DOHH2 (cell line): ENCODE results near the gene PNPO.

Experiments
- H3F3A ChIP-seq: fragments of 200-600 bp; sonication (generic), shearing (Covaris generic); 2 replicates; pipeline ENCODE4 v1.6.0; 2016; ENCODE audit warnings: antibody characterized with exemption, mild to moderate bottlenecking; ENCODE audit not compliant: control insufficient read depth, insufficient read depth
- H3K27ac ChIP-seq: fragments of 200-600 bp; sonication (generic); 2 replicates; pipeline ENCODE4 v1.5.1; 2014; ENCODE audit warnings: low read depth, mild to moderate bottlenecking, low read length, moderate library complexity
- H3K27me3 ChIP-seq: fragments of 200-600 bp; sonication (generic); 2 replicates; pipeline ENCODE4 v1.6.1; 2014; ENCODE audit warnings: mild to moderate bottlenecking, low read length, mixed read lengths; ENCODE audit not compliant: control insufficient read depth
- H3K36me3 ChIP-seq: fragments of 200-600 bp; sonication (generic); 2 replicates; pipeline ENCODE4 v1.6.1; 2014; ENCODE audit warnings: mild to moderate bottlenecking, low read length, moderate library complexity, mixed read lengths; ENCODE audit not compliant: control insufficient read depth
- H3K4me1 ChIP-seq: fragments of 200-600 bp; sonication (generic); 2 replicates; pipeline ENCODE4 v1.6.1; 2014; ENCODE audit warnings: mild to moderate bottlenecking, low read length, mixed read lengths; ENCODE audit not compliant: control insufficient read depth
- H3K4me2 ChIP-seq: fragments of 200-600 bp; sonication (generic); 2 replicates; pipeline ENCODE4 v1.6.0; 2014; ENCODE audit warnings: mild to moderate bottlenecking, low read length, moderate library complexity
- H3K4me3 ChIP-seq: fragments of 200-600 bp; sonication (generic); 2 replicates; pipeline ENCODE4 v1.5.1; 2014; ENCODE audit warnings: mild to moderate bottlenecking, low read length, mixed read lengths
- H3K79me2 ChIP-seq: fragments of 200-600 bp; sonication (generic); 2 replicates; pipeline ENCODE4 v1.6.1; 2014; ENCODE audit warnings: mild to moderate bottlenecking, low read length, mixed read lengths; ENCODE audit not compliant: control insufficient read depth
- H3K9me2 ChIP-seq: fragments of 200-600 bp; sonication (generic); replicated peaks from 2 replicates; pipeline ENCODE4 v1.6.1; 2014; ENCODE audit warnings: mild to moderate bottlenecking, low read length, mixed read lengths; ENCODE audit not compliant: control insufficient read depth
- H3K9me3 ChIP-seq: fragments of 200-600 bp; sonication (generic); 2 replicates; pipeline ENCODE4 v1.6.1; 2014; ENCODE audit warnings: antibody characterized with exemption, low read length, mixed read lengths; ENCODE audit not compliant: control insufficient read depth, insufficient read depth
- H4K20me1 ChIP-seq: fragments of 200-600 bp; sonication (generic); 2 replicates; pipeline ENCODE4 v1.6.0; 2014; ENCODE audit warnings: low read depth, mild to moderate bottlenecking, antibody characterized with exemption, low read length, moderate library complexity; ENCODE audit not compliant: control insufficient read depth, insufficient read depth
- EZH2phosphoT487 ChIP-seq: fragments of 200-600 bp; sonication (generic); IDR thresholded peaks from 2 replicates; pipeline ENCODE4 v1.6.1; 2017; ENCODE audit warnings: borderline replicate concordance, mild to moderate bottlenecking, antibody characterized with exemption, low read length, moderate library complexity, mixed read lengths
- TF ChIP-seq, protein P1 (sequence below): fragments of 200-600 bp; sonication (generic); IDR thresholded peaks from one replicate; pipeline ENCODE4 v1.5.1; 2014; ENCODE audit warnings: antibody characterized with exemption, mild to moderate bottlenecking, low read depth, low read length; ENCODE audit not compliant: poor library complexity, severe bottlenecking

The PNPO gene

DNA sequence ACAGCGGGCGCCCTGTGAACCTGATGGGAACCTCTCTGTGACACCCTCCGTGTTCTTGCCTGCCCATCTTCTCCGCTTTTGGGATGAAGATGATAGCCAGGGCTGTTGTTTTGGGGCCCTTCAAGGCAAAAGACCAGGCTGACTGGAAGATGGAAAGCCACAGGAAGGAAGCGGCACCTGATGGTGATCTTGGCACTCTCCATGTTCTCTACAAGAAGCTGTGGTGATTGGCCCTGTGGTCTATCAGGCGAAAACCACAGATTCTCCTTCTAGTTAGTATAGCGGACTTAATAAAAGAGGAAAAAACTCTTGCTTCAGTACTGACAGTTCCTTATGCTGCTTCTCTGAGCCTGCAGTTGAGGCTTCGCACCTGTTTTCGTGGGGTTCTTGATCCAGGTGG is 40.1 kb downstream of the PNPO start:
- Histone ChIP-seq H3K79me2 (no peaks in the 10 kb centered on the region), H3K4me3 (no peak overlapping the region), H3K27ac (no peak overlapping the region), H3K27me3 (no peaks in the 10 kb centered on the region), H3K36me3 (peaks cover 64% of the 10 kb centered on the region), H3F3A (no peaks in the 10 kb centered on the region), H3K4me1 (0 out of 2 replicates have a peak, but pooled peaks cover 2% of the 10 kb centered on the region), H3K4me2 (no peak overlapping the region), H4K20me1 (0 out of 2 replicates have a peak, but pooled peaks cover 4% of the 10 kb centered on the region), H3K9me2 (no peaks in the 10 kb centered on the region), H3K9me3 (no peaks in the 10 kb centered on the region)
- no peak for TF ChIP-seq EZH2phosphoT487
- TF ChIP-seq, protein P1, sequence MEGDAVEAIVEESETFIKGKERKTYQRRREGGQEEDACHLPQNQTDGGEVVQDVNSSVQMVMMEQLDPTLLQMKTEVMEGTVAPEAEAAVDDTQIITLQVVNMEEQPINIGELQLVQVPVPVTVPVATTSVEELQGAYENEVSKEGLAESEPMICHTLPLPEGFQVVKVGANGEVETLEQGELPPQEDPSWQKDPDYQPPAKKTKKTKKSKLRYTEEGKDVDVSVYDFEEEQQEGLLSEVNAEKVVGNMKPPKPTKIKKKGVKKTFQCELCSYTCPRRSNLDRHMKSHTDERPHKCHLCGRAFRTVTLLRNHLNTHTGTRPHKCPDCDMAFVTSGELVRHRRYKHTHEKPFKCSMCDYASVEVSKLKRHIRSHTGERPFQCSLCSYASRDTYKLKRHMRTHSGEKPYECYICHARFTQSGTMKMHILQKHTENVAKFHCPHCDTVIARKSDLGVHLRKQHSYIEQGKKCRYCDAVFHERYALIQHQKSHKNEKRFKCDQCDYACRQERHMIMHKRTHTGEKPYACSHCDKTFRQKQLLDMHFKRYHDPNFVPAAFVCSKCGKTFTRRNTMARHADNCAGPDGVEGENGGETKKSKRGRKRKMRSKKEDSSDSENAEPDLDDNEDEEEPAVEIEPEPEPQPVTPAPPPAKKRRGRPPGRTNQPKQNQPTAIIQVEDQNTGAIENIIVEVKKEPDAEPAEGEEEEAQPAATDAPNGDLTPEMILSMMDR: no peak

DNA sequence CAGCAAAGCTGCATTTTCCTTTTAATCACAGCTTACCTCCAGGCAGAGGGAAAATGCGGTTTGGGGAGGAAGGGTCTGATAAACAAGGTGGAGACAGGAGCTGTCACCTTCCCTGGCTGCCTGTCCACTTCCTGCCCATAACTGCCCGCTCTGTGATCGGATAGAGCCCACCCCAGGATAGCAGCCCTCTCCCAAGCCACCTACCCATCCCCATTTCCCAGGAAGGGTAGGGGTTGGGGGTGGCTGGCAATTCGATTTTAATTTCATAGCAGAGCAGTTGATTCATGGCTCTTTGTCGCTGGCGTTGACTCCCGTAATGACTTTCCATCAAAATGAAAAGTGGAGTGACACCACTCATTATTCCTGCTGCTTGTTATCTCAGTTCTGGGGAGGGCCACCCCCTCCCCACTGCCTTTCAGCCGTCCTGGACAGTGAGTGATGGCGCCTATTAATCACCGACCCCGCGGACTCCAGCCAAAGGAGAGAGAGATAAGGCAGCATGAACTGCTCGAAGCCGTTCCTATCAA is 40.8 kb downstream of the PNPO start:
- Histone ChIP-seq H3K4me3 (no peak overlapping the region), H3K4me2 (no peak overlapping the region), H3K9me2 (no peaks in the 10 kb centered on the region), H3K79me2 (no peaks in the 10 kb centered on the region), H3K9me3 (no peaks in the 10 kb centered on the region), H3K27me3 (no peaks in the 10 kb centered on the region), H3F3A (no peaks in the 10 kb centered on the region), H3K27ac (no peak overlapping the region), H4K20me1 (0 out of 2 replicates have a peak, but pooled peaks cover 4% of the 10 kb centered on the region), H3K4me1 (0 out of 2 replicates have a peak, but pooled peaks cover 2% of the 10 kb centered on the region), H3K36me3 (peaks cover 59% of the 10 kb centered on the region)
- TF ChIP-seq, protein P1: no peak

DNA sequence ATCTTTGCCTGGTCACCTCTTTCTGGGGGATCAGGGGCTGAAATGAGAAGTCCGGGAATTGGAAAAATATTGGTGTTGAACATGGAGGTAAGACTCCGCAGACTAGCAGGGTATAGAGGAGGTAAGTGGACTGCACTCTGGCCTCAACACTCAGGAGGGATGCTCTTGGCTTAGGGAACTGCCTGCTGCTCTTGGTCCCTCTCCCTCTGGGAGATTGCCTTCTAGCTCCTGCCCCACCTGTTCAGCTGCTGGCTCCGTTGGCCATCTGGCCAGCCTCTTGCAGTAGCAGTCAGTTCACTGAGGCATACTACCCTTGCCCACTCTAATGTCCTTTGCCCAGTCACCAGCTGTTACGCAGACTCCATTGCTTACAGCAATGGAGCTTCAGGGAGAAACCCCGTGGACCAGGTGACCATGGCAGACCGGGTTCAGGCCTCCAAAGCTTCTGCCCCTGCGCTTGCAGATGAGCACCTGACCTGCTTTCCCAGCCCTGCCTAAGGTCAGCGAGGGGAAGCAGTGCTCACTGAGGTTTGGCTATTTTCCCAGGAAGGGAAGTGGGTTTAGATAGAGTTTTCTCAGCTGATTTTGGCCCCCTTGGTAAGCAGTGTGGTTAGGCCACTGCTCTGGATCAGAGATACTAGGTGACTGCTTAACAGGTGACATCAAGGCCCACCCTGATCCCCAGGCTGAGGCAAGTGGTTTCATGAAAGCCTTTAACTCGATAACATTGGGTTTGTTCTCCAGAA is 41.4 kb downstream of the PNPO start:
- Histone ChIP-seq H3K4me2 (no peak overlapping the region), H3K9me2 (no peaks in the 10 kb centered on the region), H4K20me1 (0 out of 2 replicates have a peak, but pooled peaks cover 4% of the 10 kb centered on the region), H3F3A (no peaks in the 10 kb centered on the region), H3K79me2 (no peaks in the 10 kb centered on the region), H3K36me3 (peaks cover 54% of the 10 kb centered on the region), H3K27me3 (no peaks in the 10 kb centered on the region), H3K4me1 (0 out of 2 replicates have a peak, but pooled peaks cover 2% of the 10 kb centered on the region), H3K4me3 (no peak overlapping the region), H3K27ac (no peak overlapping the region), H3K9me3 (no peaks in the 10 kb centered on the region)
- no peak for TF ChIP-seq EZH2phosphoT487
- TF ChIP-seq, protein P1: no peak
